T-helper 17 cell (primary cell): ENCODE results near the gene PELO. TPM values are rescaled to one million over a fixed set of nuclear protein-coding genes. Genes with fewer than 3 reads are reported as not detected.

Experiments
- ATAC-seq: fragments of 150-1000 bp; cut with Tn5 transposase; 2 replicates; pipeline ENCODE4 v1.10.0; 2021; ENCODE audit warnings: mild to moderate bottlenecking, moderate library complexity
- DNase-seq, 3 donors: peaks; one replicate each; pipeline versions ENCODE4 v3.0.0 to v3.0.0-alpha.2; 2020 to 2021
- H3K9me3 ChIP-seq: one replicate; pipeline ENCODE4 v1.7.0; 2013; ENCODE audit warnings: low read length, mild to moderate bottlenecking; ENCODE audit not compliant: control insufficient read depth, poor library complexity, severe bottlenecking
- H3K27ac Mint-ChIP-seq: one replicate; pipeline ENCODE4 v1.8.0; 2022; ENCODE audit warnings: mild to moderate bottlenecking, moderate library complexity, mixed read lengths
- H3K27me3 Mint-ChIP-seq: one replicate; pipeline ENCODE4 v1.8.0; 2022; ENCODE audit warnings: mixed read lengths
- H3K36me3 Mint-ChIP-seq: one replicate; pipeline ENCODE4 v1.8.0; 2022; ENCODE audit warnings: low read depth, mixed read lengths
- H3K4me1 Mint-ChIP-seq: one replicate; pipeline ENCODE4 v1.8.0; 2022; ENCODE audit warnings: mild to moderate bottlenecking, mixed read lengths
- H3K4me3 Mint-ChIP-seq: one replicate; pipeline ENCODE4 v1.8.0; 2022; ENCODE audit warnings: mild to moderate bottlenecking, moderate library complexity, mixed read lengths
- total RNA-seq, 4 donors: library from RNA in 2 of 4; stranded (reverse) in 2 of 4; gene quantifications; one replicate each; pipeline ENCODE4 v1.2.3 and lab custom pipeline; 2022 to 2026

Gene PELO
- total RNA-seq, 2 donors from 2014 or later: 6.0 to 8.1 TPM

DNA sequence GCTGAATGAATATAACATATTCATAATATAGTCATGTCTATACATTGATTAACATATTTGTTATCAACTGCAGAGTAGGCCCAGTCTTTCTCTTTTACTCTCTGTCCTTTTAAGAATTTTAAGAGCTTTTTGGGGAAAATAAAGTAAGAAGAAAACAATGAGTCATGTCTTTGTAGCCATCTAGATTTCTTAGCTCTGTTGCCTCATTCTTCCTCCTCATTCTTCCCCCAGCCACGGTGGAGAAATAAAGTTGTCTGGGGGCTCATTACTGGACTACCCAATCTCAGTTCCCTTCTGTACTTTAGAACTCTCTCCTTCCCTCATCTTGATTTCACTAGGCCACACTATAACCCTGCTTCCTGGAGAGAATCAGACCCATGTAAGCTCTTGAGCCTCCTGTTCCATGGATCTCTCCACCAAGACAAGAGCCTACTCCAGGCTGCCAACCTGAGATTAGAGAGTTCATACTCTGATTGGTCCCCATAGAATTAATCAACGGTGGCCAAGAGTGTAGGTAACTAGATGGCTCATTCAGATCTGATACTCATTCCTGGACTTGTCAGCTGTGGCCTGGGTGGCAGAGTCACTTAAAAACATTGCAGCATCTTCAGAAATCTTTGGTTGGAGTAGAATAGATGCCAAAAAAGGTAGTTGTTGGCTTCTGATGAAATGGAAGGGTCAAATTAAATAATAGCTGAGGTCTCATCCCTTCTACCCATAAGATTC lies 44.2 kb downstream of the PELO start:
- no peak for ATAC-seq
- Mint-ChIP-seq H3K4me3 (no peak overlapping the region), H3K36me3 (no peaks in the 10 kb centered on the region), H3K27ac (no peak overlapping the region), H3K27me3 (no peaks in the 10 kb centered on the region), H3K4me1 (no peaks in the 10 kb centered on the region)
- no peak for DNase-seq
- H3K9me3 ChIP-seq: no peaks in the 10 kb centered on the region

DNA sequence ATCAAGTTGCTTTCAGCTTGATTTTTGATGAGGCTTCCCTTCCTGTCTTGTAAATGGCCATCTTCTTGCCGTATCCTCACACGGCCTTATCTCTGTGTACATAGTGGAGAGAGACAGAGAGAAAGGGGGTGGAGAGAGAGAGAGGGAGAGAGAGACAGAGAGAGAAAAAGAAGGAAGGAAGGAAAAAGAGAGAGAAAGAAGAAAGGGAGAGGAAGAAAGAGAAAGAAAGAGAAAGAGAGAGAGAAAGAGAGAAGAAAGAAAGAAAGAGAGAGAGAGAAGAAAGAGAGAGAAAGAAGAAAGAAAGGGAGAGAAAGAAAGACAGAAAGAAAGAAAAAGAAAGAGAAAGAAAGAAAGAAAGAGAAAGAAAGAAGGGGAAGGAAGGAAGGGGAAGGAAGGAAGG lies 46.6 kb downstream of the PELO start:
- no peak overlapping the region for H3K27ac Mint-ChIP-seq
- H3K36me3 Mint-ChIP-seq: no peaks in the 10 kb centered on the region
- ATAC-seq (no peak), DNase-seq (no peak)
- no peaks in the 10 kb centered on the region for H3K4me1 Mint-ChIP-seq
- H3K9me3 ChIP-seq: no peaks in the 10 kb centered on the region
- H3K4me3 Mint-ChIP-seq: no peak overlapping the region
- no peaks in the 10 kb centered on the region for H3K27me3 Mint-ChIP-seq

DNA sequence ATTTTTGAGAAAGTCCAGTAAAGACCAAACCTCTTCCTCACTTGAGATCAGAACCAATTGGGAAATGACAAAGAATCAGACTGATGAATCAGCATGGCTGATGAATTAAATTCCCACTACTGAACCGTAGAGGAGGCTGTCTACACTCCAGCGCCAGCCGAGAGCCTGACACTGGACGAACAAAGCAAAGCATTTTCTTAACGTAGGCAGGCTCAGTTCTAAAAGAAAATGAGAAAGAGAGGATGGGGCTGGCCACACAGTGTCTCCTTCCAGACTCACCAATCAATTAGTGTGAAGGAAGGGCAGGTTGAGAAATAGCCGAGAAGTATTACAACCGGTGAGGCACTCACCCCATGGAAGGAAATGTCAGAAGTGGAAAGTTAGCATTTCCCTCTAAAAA lies 49.4 kb downstream of the PELO start:
- Mint-ChIP-seq H3K4me1 (peaks cover 2% of the 10 kb centered on the region), H3K4me3 (no peak overlapping the region), H3K27me3 (no peaks in the 10 kb centered on the region), H3K27ac (no peak overlapping the region), H3K36me3 (no peaks in the 10 kb centered on the region)
- ATAC-seq (no peak), DNase-seq (no peak)
- H3K9me3 ChIP-seq: no peaks in the 10 kb centered on the region

Other genes with a start within 250 kb of the PELO start
- gene ITGA1, start within 50 bp of the PELO start, total RNA-seq: 1 to 10 TPM; 4.0 to 4.3 TPM
- gene ITGA2, start 201.4 kb downstream of the PELO start, total RNA-seq: 1 to 10 TPM in 1 of 2 donors, under 1 TPM in 1; 0.62 to 1.8 TPM